SK-MEL-5 (cell line): ENCODE results near the gene R3HDM4. TPM values are rescaled to one million over a fixed set of nuclear protein-coding genes. Genes with fewer than 3 reads are reported as not detected.

Experiments used
- DNase-seq: peaks from one replicate; pipeline ENCODE4 v3.0.0-alpha.2; 2016; ENCODE audit warnings: low read depth, low spot score
- in situ Hi-C: cut with HindIII; loops from 2 replicates; pipeline ENCODE4 v1.10.0; 2016; ENCODE audit warnings: low sequenced_read_pairs, high pct_unique_total_duplicates, low pct_unique_long_range_greater_than_20kb
- total RNA-seq: library from RNA; depleted of rRNA; stranded (reverse); fragments of >200 nt; shearing (Covaris generic); gene quantifications from 2 replicates; pipeline ENCODE4 v1.2.3, GENCODE V29; 2014

Gene R3HDM4
- total RNA-seq, 1 experiment from 2014 or later = 20.0 TPM

- in situ Hi-C loops = no loop called here
- no peak for DNase-seq
Observed at GRCh38 chr19:950352-951066, 37.5 kb upstream of the R3HDM4 start.

- in situ Hi-C loops = no loop called here
- no peak for DNase-seq
Observed at GRCh38 chr19:948842-949496, 36.0 kb upstream of the R3HDM4 start.

- no peak for DNase-seq
Observed at GRCh38 chr19:947707-948539, 34.9 kb upstream of the R3HDM4 start.

GRCh38 chr19:947090-947706 lies 34.2 kb upstream of the R3HDM4 start:
- in situ Hi-C loops = no loop called here
- DNase-seq = no peak

More at GRCh38 chr19:947707-948539, 34.9 kb upstream of the R3HDM4 start:
- in situ Hi-C loops = no loop called here

GRCh38 chr19:945401-946252 lies 32.6 kb upstream of the R3HDM4 start:
- in situ Hi-C loops = no loop called here
- no peak for DNase-seq

GRCh38 chr19:944663-945241 lies 31.7 kb upstream of the R3HDM4 start:
- no peak for DNase-seq
- in situ Hi-C loops = no loop called here

- in situ Hi-C loops = no loop called here
Observed at GRCh38 chr19:944171-944567, 31.1 kb upstream of the R3HDM4 start.

GRCh38 chr19:943551-944170 lies 30.6 kb upstream of the R3HDM4 start:
- no peak for DNase-seq

More at GRCh38 chr19:944171-944567, 31.1 kb upstream of the R3HDM4 start:
- DNase-seq = no peak

GRCh38 chr19:942133-942645 lies 29.2 kb upstream of the R3HDM4 start:
- DNase-seq = no peak
- in situ Hi-C loops = no loop called here

More at GRCh38 chr19:943551-944170, 30.6 kb upstream of the R3HDM4 start:
- in situ Hi-C loops = no loop called here

- in situ Hi-C loops = no loop called here
Observed at GRCh38 chr19:941292-942132, 28.5 kb upstream of the R3HDM4 start.

GRCh38 chr19:940591-941291 lies 27.7 kb upstream of the R3HDM4 start:
- no peak for DNase-seq
- in situ Hi-C loops = no loop called here

More at GRCh38 chr19:941292-942132, 28.5 kb upstream of the R3HDM4 start:
- no peak for DNase-seq

GRCh38 chr19:939922-940321 lies 26.9 kb upstream of the R3HDM4 start:
- in situ Hi-C loops = no loop called here

GRCh38 chr19:939439-939838 lies 26.4 kb upstream of the R3HDM4 start:
- no peak for DNase-seq
- in situ Hi-C loops = no loop called here

More at GRCh38 chr19:939922-940321, 26.9 kb upstream of the R3HDM4 start:
- DNase-seq = no peak

GRCh38 chr19:938233-938923 lies 25.4 kb upstream of the R3HDM4 start:
- in situ Hi-C loops = no loop called here

More at GRCh38 chr19:938233-938923, 25.4 kb upstream of the R3HDM4 start:
- no peak for DNase-seq
